Caco-2 (cell line): ENCODE results near the gene PQBP1. TPM values are rescaled to one million over a fixed set of nuclear protein-coding genes. Genes with fewer than 3 reads are reported as not detected.

Experiments
- BruUV-seq: library from RNA; stranded (reverse); fragments of 400-500 nt; replicated peaks from 2 replicates; lab custom pipeline; 2021; lab: Mats Ljungman, UMichigan
- CTCF ChIA-PET: fragments of 300-600 bp; sonication (Branson Sonifier 250); formaldehyde crosslinking; loops from one replicate; lab custom pipeline; 2022; ENCODE audit warnings: antibody characterized with exemption; lab: Charles Lee
- POLR2A ChIA-PET: fragments of 300-600 bp; sonication (Branson Sonifier 250); formaldehyde crosslinking; loops from one replicate; lab custom pipeline; 2022; ENCODE audit warnings: antibody characterized with exemption; lab: Charles Lee
- DNase-seq, 2 experiments: peaks; one replicate each; pipeline versions ENCODE4 v3.0.0 to v3.0.0-alpha.2; 2020 to 2022
- H3K27me3 ChIP-seq: replicated peaks from 2 replicates; pipeline ENCODE4 v1.6.0; 2011; ENCODE audit warnings: low read length; ENCODE audit not compliant: control insufficient read depth, insufficient read depth
- H3K36me3 ChIP-seq: 2 replicates; pipeline ENCODE4 v1.5.1; 2011; ENCODE audit warnings: low read length; ENCODE audit not compliant: control insufficient read depth, insufficient read depth
- H3K4me1 ChIP-seq: fragments of 250-450 bp; sonication (Bioruptor Pico); 2 replicates; pipeline ENCODE4 v1.5.1; 2020; ENCODE audit warnings: mild to moderate bottlenecking
- H3K4me3 ChIP-seq: 2 replicates; pipeline ENCODE4 v1.5.1; 2011; ENCODE audit warnings: low read depth, mild to moderate bottlenecking, control low read depth, low read length
- H3K9me3 ChIP-seq: fragments of 250-450 bp; sonication (Bioruptor Pico); 2 replicates; pipeline ENCODE4 v1.5.1; 2020; ENCODE audit warnings: mild to moderate bottlenecking, moderate library complexity
- H3K27ac Mint-ChIP-seq: one replicate; pipeline ENCODE4 v1.8.0; 2022; ENCODE audit warnings: mixed read lengths; ENCODE audit not compliant: unreplicated experiment
- H3K27me3 Mint-ChIP-seq: one replicate; pipeline ENCODE4 v1.8.0; 2022; ENCODE audit warnings: mixed read lengths; ENCODE audit not compliant: insufficient read depth, unreplicated experiment
- H3K36me3 Mint-ChIP-seq: one replicate; pipeline ENCODE4 v1.8.0; 2022; ENCODE audit warnings: mild to moderate bottlenecking, mixed read lengths; ENCODE audit not compliant: insufficient read depth, unreplicated experiment
- H3K4me1 Mint-ChIP-seq: one replicate; pipeline ENCODE4 v1.8.0; 2022; ENCODE audit warnings: low read depth, mixed read lengths; ENCODE audit not compliant: unreplicated experiment
- H3K4me3 Mint-ChIP-seq: one replicate; pipeline ENCODE4 v1.8.0; 2022; ENCODE audit warnings: mild to moderate bottlenecking, moderate library complexity, mixed read lengths; ENCODE audit not compliant: unreplicated experiment
- H3K9me3 Mint-ChIP-seq: one replicate; pipeline ENCODE4 v1.8.0; 2022; ENCODE audit warnings: mixed read lengths; ENCODE audit not compliant: unreplicated experiment
- intact Hi-C: fragments of 100-400 bp; cut with micrococcal nuclease; formaldehyde crosslinking; loops from one replicate; pipeline ENCODE4 v1.10.0; 2022; ENCODE audit not compliant: unreplicated experiment
- total RNA-seq: library from RNA; stranded (reverse); gene quantifications from 2 replicates; pipeline ENCODE4 v1.2.3, GENCODE V29; 2022
- TF ChIP-seq, protein P1 (sequence below), 2 experiments: fragments of 200-600 bp in 1 of 2; IDR thresholded peaks; 1 replicate in 1 of 2; 2 replicates in 1 of 2; pipeline versions ENCODE4 v1.5.1 to v1.8.0; 2011 to 2022; ENCODE audit warnings: antibody characterized with exemption in 1 of 2, control low read depth in 1 of 2, inconsistent platforms in 1 of 2, low read depth in 1 of 2, low read length in 1 of 2, mild to moderate bottlenecking in 1 of 2, moderate library complexity in 1 of 2; ENCODE audit not compliant: insufficient read depth in 1 of 2, severe bottlenecking in 1 of 2, unreplicated experiment in 1 of 2

PQBP1 gene
- total RNA-seq, 1 experiment from 2014 or later, result 114 TPM

DNA sequence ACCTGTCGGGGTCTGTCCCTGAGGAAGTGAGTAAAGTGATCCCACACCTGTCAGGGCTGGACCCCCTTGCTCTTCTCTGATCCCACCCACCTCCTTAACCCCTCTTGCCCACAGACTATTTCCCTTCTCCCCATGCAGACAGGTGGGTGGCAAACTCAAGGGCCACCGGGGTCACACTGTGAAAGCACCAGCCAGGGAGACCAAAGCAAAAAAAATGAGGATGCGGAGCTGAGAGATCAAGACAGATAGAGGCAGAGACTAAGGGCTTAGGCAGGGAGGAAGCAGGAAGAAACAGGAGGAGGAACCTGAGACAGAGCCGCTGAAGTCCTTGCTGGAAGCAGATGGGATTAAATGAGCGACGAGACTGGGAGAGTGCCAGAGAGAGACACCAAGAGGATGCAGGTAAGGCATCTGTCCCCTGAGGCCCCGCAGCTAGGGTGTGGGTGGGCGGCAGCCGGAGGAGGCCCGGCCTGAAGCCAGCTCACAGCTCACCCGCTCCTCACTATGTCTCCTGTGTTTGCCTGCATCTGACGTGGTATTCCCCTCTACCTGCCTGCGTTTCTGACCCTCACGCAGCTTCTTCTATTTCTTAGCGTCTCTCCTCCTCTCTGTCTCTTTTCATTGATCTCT lies 7.3 kb upstream of the PQBP1 start:
- TF ChIP-seq, protein P1, sequence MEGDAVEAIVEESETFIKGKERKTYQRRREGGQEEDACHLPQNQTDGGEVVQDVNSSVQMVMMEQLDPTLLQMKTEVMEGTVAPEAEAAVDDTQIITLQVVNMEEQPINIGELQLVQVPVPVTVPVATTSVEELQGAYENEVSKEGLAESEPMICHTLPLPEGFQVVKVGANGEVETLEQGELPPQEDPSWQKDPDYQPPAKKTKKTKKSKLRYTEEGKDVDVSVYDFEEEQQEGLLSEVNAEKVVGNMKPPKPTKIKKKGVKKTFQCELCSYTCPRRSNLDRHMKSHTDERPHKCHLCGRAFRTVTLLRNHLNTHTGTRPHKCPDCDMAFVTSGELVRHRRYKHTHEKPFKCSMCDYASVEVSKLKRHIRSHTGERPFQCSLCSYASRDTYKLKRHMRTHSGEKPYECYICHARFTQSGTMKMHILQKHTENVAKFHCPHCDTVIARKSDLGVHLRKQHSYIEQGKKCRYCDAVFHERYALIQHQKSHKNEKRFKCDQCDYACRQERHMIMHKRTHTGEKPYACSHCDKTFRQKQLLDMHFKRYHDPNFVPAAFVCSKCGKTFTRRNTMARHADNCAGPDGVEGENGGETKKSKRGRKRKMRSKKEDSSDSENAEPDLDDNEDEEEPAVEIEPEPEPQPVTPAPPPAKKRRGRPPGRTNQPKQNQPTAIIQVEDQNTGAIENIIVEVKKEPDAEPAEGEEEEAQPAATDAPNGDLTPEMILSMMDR (IDR thresholded peaks at IDR 0.05; ENCODE audit: insufficient read depth in 1 of 2, low read depth in 1 of 2, low read length in 1 of 2, severe bottlenecking in 1 of 2, unreplicated experiment in 1 of 2), result no peak
- POLR2A ChIA-PET, result no interaction called here
- Mint-ChIP-seq H3K4me1 (peaks cover 9% of the 10 kb centered on the region), H3K27ac (peak overlapping the region; percentile 32), H3K36me3 (peaks cover 17% of the 10 kb centered on the region), H3K9me3 (no peaks in the 10 kb centered on the region), H3K27me3 (no peaks in the 10 kb centered on the region), H3K4me3 (peak overlapping the region; percentile 53)
- CTCF ChIA-PET, result no interaction called here
- Histone ChIP-seq H3K9me3 (no peaks in the 10 kb centered on the region), H3K27me3 (no peaks in the 10 kb centered on the region), H3K4me3 (no peak overlapping the region), H3K36me3 (no peaks in the 10 kb centered on the region), H3K4me1 (no peaks in the 10 kb centered on the region)
- intact Hi-C loops, result no loop called here
- no peak for DNase-seq
- BruUV-seq, result no TSS peak

DNA sequence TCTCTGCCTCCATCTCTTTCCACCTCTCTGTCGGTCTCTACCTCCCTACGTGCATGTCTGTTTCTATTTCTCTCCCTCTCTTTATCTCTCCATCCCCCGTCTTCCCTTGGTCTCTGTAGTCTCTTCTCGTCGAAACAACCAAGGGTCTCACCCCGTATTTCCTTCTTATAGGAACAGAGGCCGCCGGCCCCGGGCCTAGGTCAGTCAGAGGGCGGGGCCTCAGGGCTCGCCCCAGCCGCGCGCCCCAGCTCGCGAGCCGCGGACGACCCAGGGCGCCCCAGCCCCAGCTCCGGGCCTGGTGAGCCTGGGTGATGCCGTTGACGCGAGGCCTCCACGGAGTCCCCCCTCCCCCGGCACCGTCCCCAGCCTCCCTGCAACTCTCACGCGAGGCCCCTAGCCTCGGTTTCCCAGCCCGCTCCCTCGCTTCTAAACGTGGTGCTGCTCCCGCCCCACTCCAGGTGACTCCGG lies 6.8 kb upstream of the PQBP1 start:
- intact Hi-C loops, result no loop called here
- CTCF ChIA-PET, result interaction anchor here (0.6 kb wide), 2 partner anchors 17 to 260 kb away, joined by 3 to 4 read pairs; no protein-coding TSS in a partner anchor
- Mint-ChIP-seq H3K27ac (peak overlapping the region; percentile 32), H3K9me3 (no peaks in the 10 kb centered on the region), H3K36me3 (peaks cover 17% of the 10 kb centered on the region), H3K4me1 (peaks cover 9% of the 10 kb centered on the region), H3K4me3 (peak overlapping the region; percentile 53), H3K27me3 (no peaks in the 10 kb centered on the region)
- BruUV-seq, result no TSS peak
- no peak for DNase-seq
- POLR2A ChIA-PET, result interaction anchor here (0.6 to 1.4 kb wide), 2 partner anchors 14 to 21 kb away, joined by 4 to 5 read pairs; partner anchors contain the start of gene SLC35A2
- Histone ChIP-seq H3K27me3 (no peaks in the 10 kb centered on the region), H3K4me1 (no peaks in the 10 kb centered on the region), H3K4me3 (peak overlapping the region; percentile 32), H3K9me3 (no peaks in the 10 kb centered on the region), H3K36me3 (no peaks in the 10 kb centered on the region)
- TF ChIP-seq, protein P1 (IDR thresholded peaks at IDR 0.05; ENCODE audit: insufficient read depth in 1 of 2, low read depth in 1 of 2, low read length in 1 of 2, severe bottlenecking in 1 of 2, unreplicated experiment in 1 of 2), result no peak

DNA sequence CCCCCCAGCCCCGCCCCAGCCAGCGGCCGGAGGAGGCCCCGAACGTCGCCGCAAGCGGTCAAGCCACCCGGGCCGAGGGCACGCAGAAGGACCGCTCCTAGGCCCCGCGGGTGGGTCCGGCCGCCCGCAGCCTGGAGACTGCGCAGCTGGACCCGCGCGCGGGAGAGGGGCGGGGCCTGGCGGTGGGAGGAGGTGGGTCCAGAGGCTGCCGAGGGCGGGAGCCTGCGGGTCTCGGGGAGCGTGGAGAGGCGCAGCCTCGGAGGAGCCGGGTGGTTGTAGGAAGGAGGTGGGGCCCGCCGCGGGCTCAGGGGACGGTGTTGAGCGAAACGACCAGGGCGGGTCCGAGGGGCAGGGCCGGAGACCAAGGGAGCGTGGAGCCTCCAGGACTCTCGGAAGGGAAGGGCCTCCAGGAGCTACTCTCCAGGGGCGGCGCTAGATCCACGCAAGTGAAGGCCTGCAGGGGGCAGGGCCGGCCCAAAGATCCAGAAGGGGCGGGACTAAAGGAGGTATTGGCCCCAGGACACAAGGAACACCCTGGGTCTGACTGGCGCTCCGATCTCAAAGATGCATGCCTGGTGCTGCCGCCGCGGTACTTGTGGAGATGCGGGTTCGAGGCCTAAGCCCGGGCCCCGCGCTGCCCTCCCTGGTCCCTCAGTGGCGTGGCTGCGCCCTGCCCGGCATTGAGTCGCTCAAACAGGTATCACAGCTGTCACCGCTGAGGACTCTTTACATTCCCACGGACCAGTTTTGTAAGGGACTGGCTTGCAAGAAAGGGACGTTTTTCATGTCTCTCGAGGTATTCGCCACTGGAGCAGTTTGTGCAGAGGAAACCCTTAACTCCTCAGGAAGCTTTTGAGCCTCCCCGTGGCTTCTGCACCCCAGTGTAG lies 6.1 kb upstream of the PQBP1 start:
- intact Hi-C loops, result no loop called here
- TF ChIP-seq, protein P1 (IDR thresholded peaks at IDR 0.05; ENCODE audit: insufficient read depth in 1 of 2, low read depth in 1 of 2, low read length in 1 of 2, severe bottlenecking in 1 of 2, unreplicated experiment in 1 of 2), result peak; percentile 29 to 59
- Mint-ChIP-seq H3K9me3 (no peaks in the 10 kb centered on the region), H3K27me3 (no peaks in the 10 kb centered on the region), H3K36me3 (peaks cover 17% of the 10 kb centered on the region), H3K4me1 (peaks cover 9% of the 10 kb centered on the region), H3K4me3 (peak overlapping the region; percentile 55), H3K27ac (no peak overlapping the region)
- no peaks in the 10 kb centered on the region for H3K36me3 ChIP-seq
- no peaks in the 10 kb centered on the region for H3K27me3 ChIP-seq
- H3K4me1 ChIP-seq, result no peaks in the 10 kb centered on the region
- no peaks in the 10 kb centered on the region for H3K9me3 ChIP-seq
- BruUV-seq, result no TSS peak
- ChIA-PET CTCF (interaction anchor here (0.6 to 0.7 kb wide), 4 partner anchors 17 to 260 kb away, joined by 3 to 4 read pairs (median 4); partner anchors contain the start of gene SLC35A2), POLR2A (interaction anchor here (0.6 to 1.4 kb wide), 2 partner anchors 13 to 20 kb away, joined by 4 to 5 read pairs; partner anchors contain the start of gene SLC35A2)
- H3K4me3 ChIP-seq, result peak overlapping the region; percentile 32
- peak; percentile 85 to 89 for DNase-seq
